HG02981 (cell line): ENCODE data around the gene TP73.
"Not testable (repeated sequence)": the region's sequence is repeated elsewhere in the genome, so short reads cannot be mapped to it uniquely, and the experiment has no call there.

Experiments used
- ATAC-seq: cut with Tn5 transposase; IDR thresholded peaks from one replicate; pipeline ENCODE4 v1.9.1; 2021; ENCODE audit warnings: mild to moderate bottlenecking, moderate library complexity; ENCODE audit not compliant: unreplicated experiment

TP73 gene

DNA sequence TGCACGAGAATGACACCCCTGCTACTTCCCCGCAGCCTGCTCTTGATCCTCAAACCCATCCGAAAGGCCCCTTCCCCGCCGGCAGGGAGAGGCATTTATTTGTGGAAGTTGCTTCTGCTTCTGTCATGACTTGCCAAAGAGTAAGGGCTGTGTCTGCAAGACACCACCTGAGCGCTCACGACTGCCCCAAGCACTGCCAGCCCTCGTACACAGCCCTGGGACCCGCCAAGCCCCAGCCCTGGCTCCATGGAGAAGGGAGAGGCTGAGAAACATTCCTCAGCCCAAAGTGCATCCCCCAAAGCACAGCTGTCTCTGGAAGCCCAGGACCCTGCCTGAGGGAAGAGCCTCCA is 33.8 kb upstream of the TP73 start:
- ATAC-seq: no peak

DNA sequence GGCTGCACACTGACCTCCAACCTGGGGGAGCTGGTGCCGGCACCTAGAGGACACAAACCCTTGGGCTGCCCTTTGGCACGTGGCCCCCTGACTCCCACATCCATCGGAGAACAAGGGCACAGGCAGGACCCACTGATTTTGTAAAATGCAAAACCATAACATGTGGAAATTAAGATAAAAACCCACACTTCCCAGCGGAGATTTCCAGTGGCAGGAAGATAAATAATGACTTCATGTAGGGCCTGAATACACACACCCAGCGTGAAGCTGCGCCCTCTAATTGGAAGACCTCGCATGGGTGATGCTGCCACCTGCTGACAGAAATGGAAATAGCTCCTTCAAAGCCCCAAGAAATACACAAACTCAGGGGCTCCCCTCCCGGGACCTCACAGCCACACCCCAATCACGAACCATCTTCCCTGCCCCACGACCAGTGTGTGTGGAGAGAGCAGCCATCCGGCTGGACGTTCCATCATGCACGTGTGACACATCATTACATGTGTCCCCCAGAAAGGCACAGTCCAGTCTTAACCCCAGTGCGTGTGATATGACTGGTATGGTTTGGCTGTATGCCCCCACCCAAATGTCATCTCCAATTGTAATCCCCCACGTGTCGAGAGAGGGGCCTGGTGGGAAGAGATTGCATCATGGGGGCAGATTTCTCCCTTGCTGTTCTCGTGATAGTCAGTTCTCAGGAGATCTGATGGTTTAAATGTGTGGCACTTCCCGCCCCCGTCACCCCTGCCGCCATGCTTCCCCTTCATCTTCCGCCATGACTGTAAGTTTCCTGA is 33.2 kb upstream of the TP73 start:
- no peak for ATAC-seq

- ATAC-seq: no peak
Observed at GRCh38 chr1:3620708-3621107, 31.6 kb upstream of the TP73 start.

DNA sequence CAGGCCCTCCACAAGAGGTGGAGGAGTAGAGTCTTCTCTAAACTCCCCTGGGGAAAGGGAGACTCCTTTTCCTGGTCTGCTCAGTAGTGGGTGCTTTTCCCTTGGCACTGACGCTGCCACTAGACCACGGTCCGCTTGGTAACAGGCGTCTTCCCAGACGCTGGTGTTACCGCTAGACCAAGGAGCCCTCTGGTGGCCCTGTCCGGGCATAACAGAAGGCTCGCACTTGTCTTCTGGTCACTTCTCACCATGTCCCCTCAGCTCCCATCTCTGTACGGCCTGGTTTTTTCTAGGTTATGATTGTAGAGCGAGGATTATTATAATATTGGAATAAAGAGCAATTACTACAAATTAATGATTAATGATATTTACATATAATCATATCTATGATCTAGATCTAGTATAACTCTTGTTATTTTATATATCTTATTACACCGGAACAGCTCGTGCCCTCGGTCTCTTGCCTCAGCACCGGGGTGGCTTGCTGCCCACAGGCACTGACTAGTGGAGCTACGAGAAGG is 31.1 kb upstream of the TP73 start:
- not testable (repeated sequence) for ATAC-seq

DNA sequence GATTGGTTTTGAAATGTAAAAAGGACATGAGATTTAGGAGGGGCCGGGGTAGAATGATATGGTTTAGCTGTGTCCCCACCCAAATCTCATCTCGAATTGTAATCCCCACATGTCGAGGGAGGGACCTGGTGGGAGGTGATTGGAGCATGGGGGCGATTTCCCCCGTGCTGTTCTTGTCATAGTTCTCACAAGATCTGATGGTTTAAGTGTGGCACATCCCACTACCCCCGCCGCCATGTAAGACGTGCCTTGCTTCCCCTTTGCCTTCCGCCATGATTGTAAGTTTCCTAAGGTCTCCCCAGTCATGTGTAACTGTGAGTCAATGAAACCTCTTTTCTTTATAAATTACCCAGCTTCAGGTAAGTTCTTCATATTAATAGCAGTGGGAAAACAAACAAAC is 30.2 kb upstream of the TP73 start:
- not testable (repeated sequence) for ATAC-seq

GRCh38 chr1:3623441-3624199 is 28.7 kb upstream of the TP73 start:
- ATAC-seq: no peak

- ATAC-seq: peak; percentile 97
Observed at GRCh38 chr1:3624200-3625136, 27.8 kb upstream of the TP73 start, which contains the start of gene TPRG1L. Gene TPRG1L (plus strand): TSS chr1:3625015. CDS start chr1:3625073, 58 bp downstream.

- no peak for ATAC-seq
Observed at GRCh38 chr1:3625151-3625907, 27.0 kb upstream of the TP73 start.

DNA sequence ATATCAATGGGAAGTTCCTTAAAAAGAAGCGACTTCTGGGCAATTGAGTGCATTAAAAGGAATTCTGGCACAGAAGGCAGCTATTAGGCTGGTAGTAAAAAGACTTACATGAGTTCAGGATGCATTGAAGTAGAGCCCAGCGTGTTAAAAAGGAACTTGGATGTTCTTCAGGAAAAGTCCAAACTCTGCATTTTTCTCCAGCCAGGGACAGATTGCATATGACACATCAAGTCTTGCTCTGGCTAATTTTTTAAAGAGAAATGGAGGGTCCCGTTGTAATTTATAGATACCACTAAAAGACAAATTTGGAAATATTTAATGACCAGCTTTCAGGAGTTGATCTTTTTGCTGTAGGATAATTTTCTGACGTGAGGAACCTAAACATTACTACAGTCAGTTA is 26.3 kb upstream of the TP73 start:
- ATAC-seq: no peak

DNA sequence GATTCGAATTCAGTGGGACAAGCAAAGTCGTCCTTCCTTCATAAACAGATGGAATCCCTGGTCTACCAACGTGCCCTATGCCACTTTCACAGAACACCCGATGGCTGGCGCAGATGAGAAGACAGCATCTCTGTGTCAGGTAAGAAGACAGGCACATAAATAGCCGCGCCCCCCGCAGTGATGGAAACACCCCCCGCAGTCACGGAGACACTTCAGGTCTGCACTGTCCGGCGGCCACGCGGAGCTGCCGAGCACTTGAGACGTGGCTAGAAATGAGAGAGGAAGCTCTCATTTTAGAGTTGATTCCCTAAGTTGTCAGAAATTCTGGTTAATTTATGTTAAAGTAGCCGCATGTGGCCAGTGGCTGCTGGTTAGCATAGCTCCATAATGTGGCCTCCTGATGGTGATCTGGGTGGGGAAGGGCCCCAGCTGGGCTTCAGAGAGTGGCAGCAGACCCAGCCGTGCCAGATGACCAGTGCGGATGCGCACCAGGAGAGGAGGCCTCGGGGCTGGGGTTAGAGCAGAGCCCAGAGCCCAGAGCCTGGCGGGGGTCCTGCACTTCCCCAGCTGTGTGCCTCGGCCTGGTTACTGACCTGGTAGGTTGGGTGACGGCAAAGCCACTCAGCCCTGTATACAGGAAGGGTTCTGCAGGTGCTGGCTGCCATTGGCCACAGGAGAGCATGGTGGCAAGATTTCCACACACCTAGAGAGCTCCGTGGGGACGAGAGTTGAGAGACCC is 24.6 kb upstream of the TP73 start:
- no peak for ATAC-seq

DNA sequence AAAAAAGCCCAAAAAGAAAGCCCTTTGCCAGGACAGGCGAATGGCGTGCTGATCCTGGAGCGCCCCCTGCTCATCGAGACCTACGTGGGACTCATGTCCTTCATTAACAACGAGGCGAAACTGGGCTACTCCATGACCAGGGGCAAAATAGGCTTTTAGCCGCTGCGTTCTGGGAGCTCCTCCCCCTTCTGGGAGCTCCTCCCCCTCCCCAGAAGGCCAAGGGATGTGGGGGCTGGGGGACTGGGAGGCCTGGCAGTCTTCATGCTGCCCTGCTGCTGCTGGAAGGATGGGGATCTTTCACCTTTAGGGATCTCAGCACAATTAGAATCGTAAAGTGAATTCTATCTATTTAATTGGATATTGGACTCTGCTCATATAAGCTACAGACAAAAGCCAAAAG is 23.9 kb upstream of the TP73 start:
- no peak for ATAC-seq

- no peak for ATAC-seq
Observed at GRCh38 chr1:3629561-3630160, 22.7 kb upstream of the TP73 start.

- no peak for ATAC-seq
Observed at GRCh38 chr1:3630161-3630611, 22.1 kb upstream of the TP73 start.

- ATAC-seq: no peak
Observed at GRCh38 chr1:3630914-3631313, 21.4 kb upstream of the TP73 start.

GRCh38 chr1:3631320-3632260 is 20.7 kb upstream of the TP73 start:
- no peak for ATAC-seq

DNA sequence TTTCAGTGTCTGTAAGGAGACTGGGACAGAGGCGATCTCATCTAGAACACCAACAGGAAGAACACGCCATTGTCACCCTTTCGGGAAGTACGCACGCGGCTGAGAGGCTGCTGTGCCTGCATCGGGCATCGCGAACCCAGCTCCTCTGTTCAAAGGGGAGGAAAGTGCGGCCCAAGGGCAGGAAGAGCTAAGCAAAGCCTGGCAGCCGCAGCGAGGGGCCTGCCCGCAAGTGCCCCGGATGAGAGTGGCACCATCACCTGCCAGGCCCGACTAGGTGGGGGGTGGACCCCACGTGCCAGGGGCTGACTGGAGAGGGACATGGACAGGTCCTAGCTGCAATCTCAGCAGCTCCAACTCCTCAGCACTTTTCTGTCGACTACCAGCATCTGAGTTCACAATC is 20.0 kb upstream of the TP73 start:
- ATAC-seq: no peak

GRCh38 chr1:3632716-3633343 is 19.5 kb upstream of the TP73 start:
- no peak for ATAC-seq
